DND-41 (cell line): ENCODE measurements around the gene SPAST.

Experiments
- CTCF ChIP-seq: IDR thresholded peaks from 2 replicates; pipeline ENCODE4 v1.5.1; 2012; ENCODE audit warnings: borderline replicate concordance, low read length, moderate library complexity, mild to moderate bottlenecking; ENCODE audit not compliant: poor library complexity, severe bottlenecking; ENCODE audit errors: extremely low read depth
- EZH2 ChIP-seq: IDR thresholded peaks from 3 replicates; pipeline ENCODE4 v1.6.1; 2012; ENCODE audit warnings: borderline replicate concordance, low read depth, mild to moderate bottlenecking, moderate library complexity, low read length, inconsistent platforms; ENCODE audit not compliant: severe bottlenecking

GRCh38 chr2:32067549-32067948 lies 4.2 kb downstream of the SPAST start:
- TF ChIP-seq CTCF = no peak
- no peak for TF ChIP-seq EZH2
